Ishikawa (cell line): ENCODE data around the gene COQ5.

ENCODE experiments used
- CEBPB ChIP-seq: IDR thresholded peaks from 2 replicates; pipeline ENCODE4 v1.6.1; 2012
- CREB1 ChIP-seq: IDR thresholded peaks from 2 replicates; pipeline ENCODE4 v1.6.1; 2012; ENCODE audit warnings: low read depth
- EGR1 ChIP-seq: IDR thresholded peaks from 2 replicates; pipeline ENCODE4 v1.6.1; 2012
- EP300 ChIP-seq: IDR thresholded peaks from 2 replicates; pipeline ENCODE4 v1.6.1; 2012; ENCODE audit warnings: borderline replicate concordance
- FOXM1 ChIP-seq: IDR thresholded peaks from 2 replicates; pipeline ENCODE4 v1.6.1; 2012; ENCODE audit warnings: low read depth, borderline replicate concordance
- NFIC ChIP-seq: IDR thresholded peaks from 2 replicates; pipeline ENCODE4 v1.6.1; 2012
- RAD21 ChIP-seq: IDR thresholded peaks from 2 replicates; pipeline ENCODE4 v1.6.1; 2012; ENCODE audit warnings: low read depth
- TAF1 ChIP-seq: IDR thresholded peaks from 2 replicates; pipeline ENCODE4 v1.6.1; 2012; ENCODE audit warnings: low read depth, mild to moderate bottlenecking
- TCF12 ChIP-seq: IDR thresholded peaks from 2 replicates; pipeline ENCODE4 v1.6.1; 2012; ENCODE audit warnings: low read depth
- TEAD4 ChIP-seq: IDR thresholded peaks from 2 replicates; pipeline ENCODE4 v1.6.1; 2012
- USF1 ChIP-seq: IDR thresholded peaks from 2 replicates; pipeline ENCODE4 v1.6.1; 2012
- YY1 ChIP-seq: IDR thresholded peaks from 2 replicates; pipeline ENCODE4 v1.6.1; 2012; ENCODE audit warnings: low read depth
- ZBTB7A ChIP-seq: IDR thresholded peaks from 2 replicates; pipeline ENCODE4 v1.6.1; 2012; ENCODE audit warnings: low read depth
- TF ChIP-seq, protein P1 (sequence below): IDR thresholded peaks from 2 replicates; pipeline ENCODE4 v1.6.1; 2012
- TF ChIP-seq, protein P2 (sequence below): IDR thresholded peaks from 2 replicates; pipeline ENCODE4 v1.6.1; 2012; ENCODE audit warnings: low read depth, mild to moderate bottlenecking

The COQ5 gene

DNA sequence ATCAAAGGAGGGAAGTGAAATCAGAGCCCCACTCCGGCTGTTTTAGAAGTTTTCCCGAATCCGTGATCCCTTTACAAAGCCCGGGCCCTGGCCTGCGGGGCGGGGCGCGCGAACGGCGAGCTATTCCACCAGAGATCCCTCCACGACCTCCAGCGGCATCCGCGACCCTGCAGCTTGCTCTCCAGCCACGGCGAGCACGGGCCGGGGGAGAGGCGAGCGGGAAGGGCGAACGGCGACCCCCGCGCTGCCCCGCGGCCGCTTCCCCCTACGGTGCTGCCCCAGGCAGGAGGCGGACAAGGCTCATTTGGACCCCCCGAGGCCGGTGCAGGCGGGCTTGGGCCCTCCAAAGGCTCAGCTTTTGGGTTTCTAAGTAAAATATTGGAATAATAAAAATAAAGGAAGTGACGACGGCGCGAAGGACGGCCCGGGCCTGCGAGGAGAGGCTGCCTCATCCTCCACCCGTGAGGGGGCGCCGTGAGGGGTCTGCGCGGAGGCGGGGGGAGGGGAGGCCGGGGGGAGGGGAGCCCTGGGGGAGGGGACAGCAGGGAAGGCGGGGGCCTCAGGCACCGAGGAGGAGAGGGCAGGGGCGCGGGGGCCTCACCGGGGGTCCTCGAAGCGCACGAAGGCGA is 60.0 kb downstream of the COQ5 start:
- TF ChIP-seq TEAD4 = no peak
- TF ChIP-seq EP300 = no peak
- TF ChIP-seq YY1 = no peak
- no peak for TF ChIP-seq FOXM1
- TF ChIP-seq USF1 = no peak
- TF ChIP-seq CREB1 = no peak
- no peak for TF ChIP-seq ZBTB7A

DNA sequence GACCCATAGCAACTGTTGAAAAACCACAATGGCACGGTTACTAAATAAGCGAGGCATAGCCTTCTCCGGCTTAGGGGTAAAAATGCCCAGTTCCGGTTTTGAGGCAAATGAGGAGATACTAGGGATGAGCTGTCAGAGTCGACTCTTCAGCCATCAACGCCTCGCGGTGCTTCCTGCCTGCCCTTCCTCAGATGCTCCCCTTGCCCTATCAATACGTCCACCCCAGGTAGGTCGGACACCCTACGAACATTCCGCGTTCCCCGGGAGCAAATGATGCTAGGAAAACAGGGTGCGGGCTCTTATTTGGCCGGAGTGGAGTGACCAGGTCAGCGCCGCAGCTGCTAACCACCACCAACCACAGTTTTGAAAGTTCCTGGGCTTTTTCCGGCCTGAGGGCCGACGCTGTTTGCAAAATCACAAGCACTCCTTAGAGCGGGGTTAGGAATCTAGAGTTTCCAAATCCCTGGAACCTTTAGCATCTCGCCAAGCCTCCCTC is 60.6 kb downstream of the COQ5 start:
- no peak for TF ChIP-seq TEAD4
- no peak for TF ChIP-seq EGR1

DNA sequence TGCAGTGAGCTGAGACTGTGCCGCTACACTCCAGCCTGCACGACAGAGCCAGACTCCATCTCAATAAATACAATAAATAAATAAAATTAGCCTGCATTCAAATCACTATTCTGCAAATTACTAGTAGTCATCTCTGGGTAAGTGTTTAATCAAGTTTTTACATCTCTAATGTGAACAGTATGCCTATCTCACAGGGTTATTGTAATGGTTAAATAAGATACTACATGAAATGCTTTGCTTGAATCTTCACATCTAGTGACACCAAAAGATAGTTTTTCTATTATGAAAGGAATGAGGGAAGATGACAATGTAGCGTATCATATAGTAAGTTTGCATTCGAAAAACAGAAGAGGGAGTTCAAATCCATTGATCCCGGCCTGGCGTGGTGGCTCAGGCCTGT is 61.5 kb downstream of the COQ5 start:
- TF ChIP-seq FOXM1 (no peak), EGR1 (no peak)

- TF ChIP-seq, protein P1, sequence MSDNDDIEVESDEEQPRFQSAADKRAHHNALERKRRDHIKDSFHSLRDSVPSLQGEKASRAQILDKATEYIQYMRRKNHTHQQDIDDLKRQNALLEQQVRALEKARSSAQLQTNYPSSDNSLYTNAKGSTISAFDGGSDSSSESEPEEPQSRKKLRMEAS = no peak
- TF ChIP-seq ZBTB7A (no peak), RAD21 (peak; percentile 30; the same call in 1 of the 2 replicates)
These were observed 62.2 kb downstream of the COQ5 start for GRCh38 chr12:120466560-120467315.

DNA sequence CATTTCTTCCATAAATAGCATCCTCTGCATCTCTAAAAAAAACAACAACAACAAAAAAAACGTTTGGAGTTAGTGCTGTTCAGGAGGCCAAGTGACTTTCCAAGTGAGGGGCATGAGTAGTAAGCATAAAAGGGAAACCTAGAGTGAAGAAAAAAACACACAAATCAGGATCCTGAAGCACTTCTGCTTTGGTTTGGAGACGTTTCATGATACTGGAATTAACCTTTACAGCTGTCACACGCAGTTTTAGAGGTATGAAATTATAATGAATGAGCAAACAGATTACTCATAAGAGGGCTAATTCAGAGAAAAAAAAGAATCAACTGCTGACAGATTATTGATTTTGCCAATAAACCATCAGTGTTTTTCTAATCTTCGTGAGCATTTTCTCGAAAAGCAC is 63.2 kb downstream of the COQ5 start:
- no peak for TF ChIP-seq EGR1
- TF ChIP-seq RAD21 = no peak
- no peak for TF ChIP-seq FOXM1
- no peak for TF ChIP-seq EP300
- TF ChIP-seq, protein P1 = no peak
- TF ChIP-seq TEAD4 = no peak
- no peak for TF ChIP-seq YY1
- TF ChIP-seq, protein P2, sequence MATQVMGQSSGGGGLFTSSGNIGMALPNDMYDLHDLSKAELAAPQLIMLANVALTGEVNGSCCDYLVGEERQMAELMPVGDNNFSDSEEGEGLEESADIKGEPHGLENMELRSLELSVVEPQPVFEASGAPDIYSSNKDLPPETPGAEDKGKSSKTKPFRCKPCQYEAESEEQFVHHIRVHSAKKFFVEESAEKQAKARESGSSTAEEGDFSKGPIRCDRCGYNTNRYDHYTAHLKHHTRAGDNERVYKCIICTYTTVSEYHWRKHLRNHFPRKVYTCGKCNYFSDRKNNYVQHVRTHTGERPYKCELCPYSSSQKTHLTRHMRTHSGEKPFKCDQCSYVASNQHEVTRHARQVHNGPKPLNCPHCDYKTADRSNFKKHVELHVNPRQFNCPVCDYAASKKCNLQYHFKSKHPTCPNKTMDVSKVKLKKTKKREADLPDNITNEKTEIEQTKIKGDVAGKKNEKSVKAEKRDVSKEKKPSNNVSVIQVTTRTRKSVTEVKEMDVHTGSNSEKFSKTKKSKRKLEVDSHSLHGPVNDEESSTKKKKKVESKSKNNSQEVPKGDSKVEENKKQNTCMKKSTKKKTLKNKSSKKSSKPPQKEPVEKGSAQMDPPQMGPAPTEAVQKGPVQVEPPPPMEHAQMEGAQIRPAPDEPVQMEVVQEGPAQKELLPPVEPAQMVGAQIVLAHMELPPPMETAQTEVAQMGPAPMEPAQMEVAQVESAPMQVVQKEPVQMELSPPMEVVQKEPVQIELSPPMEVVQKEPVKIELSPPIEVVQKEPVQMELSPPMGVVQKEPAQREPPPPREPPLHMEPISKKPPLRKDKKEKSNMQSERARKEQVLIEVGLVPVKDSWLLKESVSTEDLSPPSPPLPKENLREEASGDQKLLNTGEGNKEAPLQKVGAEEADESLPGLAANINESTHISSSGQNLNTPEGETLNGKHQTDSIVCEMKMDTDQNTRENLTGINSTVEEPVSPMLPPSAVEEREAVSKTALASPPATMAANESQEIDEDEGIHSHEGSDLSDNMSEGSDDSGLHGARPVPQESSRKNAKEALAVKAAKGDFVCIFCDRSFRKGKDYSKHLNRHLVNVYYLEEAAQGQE = no peak
- no peak for TF ChIP-seq TCF12
- TF ChIP-seq NFIC = no peak
- TF ChIP-seq TAF1 = no peak
- TF ChIP-seq CREB1 = no peak
- TF ChIP-seq USF1 = no peak
- TF ChIP-seq ZBTB7A = no peak
- TF ChIP-seq CEBPB = no peak

- TF ChIP-seq CREB1 (no peak), ZBTB7A (no peak), TCF12 (no peak), EGR1 (no peak), FOXM1 (no peak), TEAD4 (no peak), NFIC (no peak), EP300 (no peak), TAF1 (no peak), YY1 (no peak), USF1 (no peak), RAD21 (no peak), CEBPB (no peak)
- TF ChIP-seq, protein P1 = no peak
- TF ChIP-seq, protein P2 = no peak
These were observed 65.2 kb downstream of the COQ5 start for GRCh38 chr12:120463712-120464111.
